IPS-18c (cell line): ENCODE data around the gene MLLT10.

Experiments used
- H3K4me3 ChIP-seq: 2 replicates; pipeline ENCODE4 v1.7.0; 2013; ENCODE audit warnings: low read depth, mild to moderate bottlenecking, low read length, moderate library complexity; ENCODE audit not compliant: insufficient read depth
- H3K9me3 ChIP-seq: one replicate; pipeline ENCODE4 v1.6.1; 2013; ENCODE audit warnings: mild to moderate bottlenecking, low read length, moderate library complexity; ENCODE audit not compliant: control insufficient read depth, insufficient read depth

MLLT10 gene

DNA sequence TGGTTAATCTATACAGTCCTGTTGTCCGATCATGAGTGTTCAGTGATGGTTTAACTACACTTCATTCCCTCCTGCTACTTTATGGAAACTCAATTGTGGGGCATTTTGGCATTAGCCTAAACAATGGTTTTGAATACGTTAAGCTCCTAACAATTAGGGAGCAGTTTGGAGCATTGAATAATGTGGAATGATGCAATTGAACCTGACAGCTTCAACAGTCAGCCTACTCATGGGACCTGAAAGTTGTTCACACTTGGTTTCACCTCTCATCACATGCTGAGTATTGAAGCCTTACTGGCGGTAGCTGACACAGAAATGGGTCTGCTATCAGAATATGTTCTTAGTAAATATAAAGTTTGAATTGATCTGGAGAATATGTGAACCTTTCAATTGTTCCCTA is 186.1 kb downstream of the MLLT10 start:
- Histone ChIP-seq H3K9me3 (no peaks in the 10 kb centered on the region), H3K4me3 (no peak overlapping the region)

DNA sequence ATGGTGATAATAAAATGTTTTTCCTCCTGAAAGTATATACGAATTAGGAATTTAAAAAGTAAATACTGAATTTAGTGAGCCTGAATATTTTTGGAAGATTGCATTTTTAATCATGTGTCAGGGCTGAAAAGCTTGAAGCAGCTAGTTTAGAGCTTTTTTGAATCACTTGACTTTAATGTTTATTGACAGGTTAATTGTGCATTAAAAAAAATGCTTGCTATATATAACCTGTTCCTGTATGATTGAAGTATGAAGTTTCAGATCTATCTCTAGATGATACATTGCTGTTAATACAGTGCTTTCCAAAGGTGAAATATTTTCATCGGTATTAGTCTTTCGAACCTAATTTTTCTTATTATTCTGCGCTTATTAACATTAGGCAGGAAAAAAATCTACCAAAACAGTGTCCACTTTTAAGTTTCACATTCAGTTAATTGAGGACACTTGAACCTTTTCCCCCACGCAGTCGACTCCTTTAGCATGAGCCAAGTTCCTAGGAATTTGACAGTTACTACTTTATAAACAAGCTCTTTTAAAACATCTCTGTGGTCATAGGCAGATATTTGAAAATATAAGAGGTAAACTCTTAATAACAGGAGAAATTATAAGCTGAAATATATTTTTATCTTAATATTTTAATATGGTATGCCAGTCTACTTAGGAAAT is 187.1 kb downstream of the MLLT10 start:
- no peak overlapping the region for H3K4me3 ChIP-seq
- no peaks in the 10 kb centered on the region for H3K9me3 ChIP-seq

DNA sequence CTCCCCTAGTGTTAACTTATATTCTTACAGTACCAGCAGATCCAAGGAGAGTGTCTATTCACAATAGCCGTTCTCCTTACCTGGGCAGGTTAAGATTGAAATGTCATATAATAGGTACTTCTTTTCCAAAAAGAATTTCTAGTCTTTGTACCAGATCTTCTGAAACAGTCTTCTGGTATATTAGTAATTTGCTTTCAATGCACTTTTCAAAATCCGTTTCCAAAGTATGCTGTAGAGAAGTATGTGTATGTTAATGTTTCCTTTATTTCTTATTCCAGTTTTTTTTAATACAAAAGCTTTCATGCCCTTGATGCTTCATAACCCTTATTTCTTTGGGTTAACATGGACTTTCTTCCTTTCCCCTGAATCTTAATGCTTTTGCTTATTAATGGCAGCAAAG is 188.2 kb downstream of the MLLT10 start:
- Histone ChIP-seq H3K9me3 (no peaks in the 10 kb centered on the region), H3K4me3 (no peak overlapping the region)

DNA sequence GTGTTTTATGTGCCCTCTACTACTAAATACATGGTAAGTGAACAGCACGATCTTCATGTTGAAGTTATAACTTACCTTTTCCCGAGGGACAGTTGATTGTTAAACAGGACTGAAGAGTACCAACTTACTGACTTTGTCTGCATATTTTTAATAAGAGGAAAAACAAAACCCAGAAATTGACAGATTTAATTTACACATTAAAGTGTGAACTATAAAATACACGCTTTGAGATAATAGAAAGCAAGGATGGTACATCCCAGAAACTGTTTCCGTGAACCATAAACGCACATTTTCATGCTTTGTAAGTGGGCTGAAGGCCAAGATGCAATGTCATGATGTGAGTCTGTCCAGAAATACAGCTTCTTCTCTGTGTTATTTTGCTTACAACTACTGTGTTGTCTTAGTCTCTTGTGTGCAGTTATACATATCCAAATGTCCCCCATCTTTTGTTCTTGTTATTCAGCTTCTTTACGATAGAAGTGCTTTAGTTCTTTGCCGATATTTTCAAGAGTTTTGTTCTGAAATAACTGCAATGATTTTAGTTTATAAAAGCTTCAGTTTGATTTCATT is 190.1 kb downstream of the MLLT10 start:
- Histone ChIP-seq H3K4me3 (no peak overlapping the region), H3K9me3 (no peaks in the 10 kb centered on the region)

DNA sequence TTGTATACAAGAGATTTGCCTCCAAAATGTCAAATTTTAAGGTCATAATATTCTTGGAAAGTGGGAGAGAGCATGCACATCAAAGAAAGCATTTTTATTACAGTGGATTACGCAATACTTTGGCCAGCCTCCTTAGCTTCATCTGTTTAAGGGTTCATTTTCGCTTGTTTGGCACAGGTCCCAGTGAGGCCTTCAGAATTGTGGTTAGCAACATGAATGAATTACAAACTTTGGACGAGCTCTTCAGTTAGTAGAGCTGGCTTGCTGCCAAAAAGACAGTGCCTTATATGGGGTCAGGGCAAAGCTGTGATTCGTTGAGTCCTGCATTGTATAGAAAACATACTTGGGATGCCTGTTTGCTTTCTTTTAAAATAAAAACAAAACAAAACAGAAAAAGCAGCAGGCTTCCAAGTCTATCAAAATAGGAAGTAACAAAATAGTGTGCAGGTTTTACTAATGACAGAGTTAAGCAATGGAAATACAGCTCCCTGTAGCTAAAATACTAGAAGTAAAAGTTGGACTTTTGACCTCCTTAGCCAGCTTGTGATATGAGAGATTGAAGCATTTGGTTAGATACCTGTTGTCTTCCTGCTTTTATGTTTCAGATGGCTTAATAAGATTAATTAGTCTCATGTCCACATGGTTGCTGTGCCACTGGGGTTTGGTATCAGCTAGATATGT is 190.8 kb downstream of the MLLT10 start:
- Histone ChIP-seq H3K9me3 (no peaks in the 10 kb centered on the region), H3K4me3 (no peak overlapping the region)

DNA sequence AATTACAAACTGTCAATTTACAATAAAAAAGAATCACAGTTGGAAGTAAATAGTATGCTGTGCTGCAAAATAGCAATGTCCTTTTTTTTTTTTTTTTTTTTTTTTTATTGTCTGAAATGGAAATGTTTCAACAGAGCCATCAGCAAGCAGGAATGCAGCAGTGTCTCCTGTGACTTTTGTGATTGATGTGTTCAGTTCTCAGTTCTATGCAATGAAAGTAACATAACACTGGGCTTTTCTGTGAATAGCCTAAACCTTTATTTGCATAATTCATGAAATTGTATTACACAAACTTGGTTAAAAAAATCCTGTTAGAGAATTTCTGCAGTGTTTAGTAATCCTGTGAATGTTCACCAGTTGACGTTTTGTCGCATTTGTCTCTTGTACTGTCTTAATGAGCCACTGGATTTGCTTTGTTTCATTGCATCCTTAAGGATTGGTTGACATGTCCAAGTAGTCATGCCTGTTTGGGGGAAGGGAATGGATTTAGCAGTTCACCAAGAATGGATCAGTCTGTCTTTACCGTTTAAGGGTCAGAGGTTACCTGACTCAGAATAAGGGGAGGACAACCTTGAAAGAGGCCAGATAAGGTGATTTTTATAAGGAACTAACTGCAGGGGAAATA is 192.7 kb downstream of the MLLT10 start:
- Histone ChIP-seq H3K9me3 (no peaks in the 10 kb centered on the region), H3K4me3 (no peak overlapping the region)

DNA sequence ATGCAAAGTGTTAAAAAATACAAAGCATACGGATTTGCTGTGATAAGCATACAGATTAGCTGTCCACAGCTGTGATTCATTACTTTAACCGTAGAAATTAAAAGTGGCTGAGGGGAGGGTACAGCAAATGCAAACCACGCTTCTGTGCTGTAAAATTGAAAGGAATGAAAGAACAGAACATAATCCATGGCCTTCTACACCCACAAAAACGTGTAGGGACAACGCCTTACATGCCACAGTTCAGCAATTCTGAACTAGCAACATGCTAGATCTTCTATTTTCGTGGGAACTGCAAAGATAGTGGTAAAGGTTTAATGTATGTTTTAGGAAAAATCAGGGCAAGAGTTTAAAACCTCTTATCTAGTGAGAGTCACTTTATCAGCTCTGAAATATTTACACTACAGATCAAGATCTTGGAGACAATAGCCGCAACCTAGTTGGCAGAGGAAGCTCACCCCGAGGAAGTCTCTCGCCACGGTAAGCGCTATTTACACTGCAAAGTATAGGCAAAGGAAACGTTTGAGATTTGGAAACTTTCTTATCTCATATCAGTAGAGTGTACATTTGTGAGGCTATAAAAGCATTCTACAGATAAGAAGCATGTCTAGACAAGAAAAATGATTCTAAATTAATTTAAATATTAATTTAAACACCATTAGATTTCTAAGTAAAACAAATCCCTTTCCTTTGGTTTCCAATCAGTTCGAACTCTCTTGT is 193.6 kb downstream of the MLLT10 start:
- Histone ChIP-seq H3K4me3 (no peak overlapping the region), H3K9me3 (no peaks in the 10 kb centered on the region)

DNA sequence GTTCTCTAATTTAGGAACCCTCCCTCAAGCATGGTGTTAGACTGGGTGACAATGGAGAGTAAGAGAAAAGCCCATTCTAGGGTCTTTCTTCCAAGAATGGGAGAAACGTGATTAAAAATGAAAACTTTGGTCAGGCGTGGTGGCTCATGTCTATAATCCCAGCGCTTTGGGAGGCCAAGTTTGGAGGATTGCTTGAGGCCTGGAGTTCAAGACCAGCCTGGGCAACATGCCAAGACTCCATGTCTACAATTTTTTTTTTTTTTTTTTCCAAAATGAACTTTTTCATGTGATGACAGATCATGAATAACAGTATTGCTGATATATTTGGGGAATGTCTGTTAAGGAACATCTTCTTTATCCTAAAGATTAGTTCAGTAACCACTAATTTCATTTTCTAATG is 194.6 kb downstream of the MLLT10 start:
- no peak overlapping the region for H3K4me3 ChIP-seq
- H3K9me3 ChIP-seq: no peaks in the 10 kb centered on the region

DNA sequence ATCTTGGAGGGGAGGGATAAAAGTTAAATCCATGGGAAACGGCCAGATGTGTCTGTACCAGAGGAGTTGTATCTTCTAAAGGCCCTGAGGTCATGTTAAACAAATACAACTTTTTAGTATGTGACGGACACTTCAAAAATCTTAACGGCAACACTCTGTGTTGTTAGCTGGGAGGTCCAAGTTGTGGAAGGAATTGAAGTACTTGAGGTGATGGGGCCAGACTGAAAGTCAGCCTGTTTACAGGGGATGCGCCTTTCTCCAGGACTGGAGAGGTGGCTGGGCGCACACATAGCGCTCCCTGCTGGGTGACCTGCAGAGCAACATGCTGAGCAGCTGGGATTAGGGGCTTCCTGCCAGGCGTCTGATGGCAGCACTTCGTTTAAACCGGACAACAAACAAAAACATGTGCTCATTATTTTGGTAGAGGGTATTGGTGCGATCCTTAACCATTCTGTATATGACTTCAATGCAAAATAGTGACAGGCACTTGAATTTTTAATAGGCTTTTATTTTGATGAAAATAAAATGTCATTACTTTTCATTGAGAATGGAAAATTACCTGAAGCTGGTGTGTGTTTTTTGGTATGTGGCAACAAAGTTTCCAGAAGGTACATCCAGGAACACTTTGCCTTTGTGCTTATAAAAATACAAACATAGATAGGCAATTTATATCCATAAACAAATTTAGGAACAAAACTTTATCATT is 198.2 kb downstream of the MLLT10 start:
- H3K9me3 ChIP-seq: no peaks in the 10 kb centered on the region
- no peak overlapping the region for H3K4me3 ChIP-seq

DNA sequence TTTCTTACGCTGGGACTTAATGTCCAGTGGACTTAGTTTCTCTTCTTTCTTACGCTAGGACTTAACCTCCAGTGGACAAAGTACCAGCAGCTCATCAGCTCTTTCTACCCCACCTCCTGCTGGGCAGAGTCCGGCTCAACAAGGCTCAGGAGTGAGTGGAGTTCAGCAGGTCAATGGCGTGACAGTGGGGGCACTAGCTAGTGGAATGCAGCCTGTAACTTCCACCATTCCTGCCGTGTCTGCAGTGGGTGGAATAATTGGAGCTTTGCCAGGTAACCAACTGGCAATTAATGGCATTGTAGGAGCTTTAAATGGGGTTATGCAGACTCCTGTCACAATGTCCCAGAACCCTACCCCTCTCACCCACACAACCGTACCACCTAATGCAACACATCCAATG is 199.7 kb downstream of the MLLT10 start:
- no peak overlapping the region for H3K4me3 ChIP-seq
- H3K9me3 ChIP-seq: no peaks in the 10 kb centered on the region

DNA sequence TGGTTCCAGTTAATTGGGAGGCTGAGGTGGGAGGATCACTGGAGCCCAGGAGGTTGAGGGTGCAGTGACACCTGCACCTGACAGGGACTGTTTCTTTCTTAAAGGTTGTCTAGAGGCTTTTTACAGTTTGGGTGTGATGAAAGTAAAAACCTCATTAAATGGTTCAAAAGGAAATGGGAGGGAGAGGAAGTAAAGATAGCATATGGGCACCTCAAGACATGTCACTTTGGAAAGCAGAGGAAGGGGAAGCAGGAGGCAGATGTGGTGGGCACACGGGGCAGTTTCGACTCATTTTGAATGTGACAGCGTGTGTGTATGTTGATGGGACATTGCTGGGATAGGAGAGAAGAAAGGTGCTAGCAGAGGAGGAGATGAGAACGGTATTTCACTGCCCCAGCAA is 203.1 kb downstream of the MLLT10 start:
- no peak overlapping the region for H3K4me3 ChIP-seq

DNA sequence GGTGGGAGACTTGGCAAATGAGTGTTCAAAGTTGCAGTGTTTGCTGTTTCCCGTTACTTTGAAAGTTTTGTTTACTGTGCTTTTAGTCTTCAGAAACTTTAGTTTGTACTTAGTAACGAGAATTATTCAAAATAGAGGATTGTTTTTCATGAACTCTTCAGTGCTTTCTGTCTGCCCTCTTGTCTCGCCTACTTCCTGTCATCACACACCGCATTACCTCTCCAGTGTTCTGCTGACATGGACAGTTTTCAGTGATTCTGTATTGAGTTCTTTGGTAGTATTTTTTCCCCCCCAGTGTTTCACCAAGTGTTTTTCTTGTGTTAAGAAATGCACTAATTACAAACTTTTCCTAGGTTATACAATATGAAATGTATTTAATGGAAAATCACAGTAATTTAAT is 207.0 kb downstream of the MLLT10 start:
- no peak overlapping the region for H3K4me3 ChIP-seq
- H3K9me3 ChIP-seq: no peaks in the 10 kb centered on the region

More for the DNA sequence above, 203.1 kb downstream of the MLLT10 start:
- no peaks in the 10 kb centered on the region for H3K9me3 ChIP-seq

DNA sequence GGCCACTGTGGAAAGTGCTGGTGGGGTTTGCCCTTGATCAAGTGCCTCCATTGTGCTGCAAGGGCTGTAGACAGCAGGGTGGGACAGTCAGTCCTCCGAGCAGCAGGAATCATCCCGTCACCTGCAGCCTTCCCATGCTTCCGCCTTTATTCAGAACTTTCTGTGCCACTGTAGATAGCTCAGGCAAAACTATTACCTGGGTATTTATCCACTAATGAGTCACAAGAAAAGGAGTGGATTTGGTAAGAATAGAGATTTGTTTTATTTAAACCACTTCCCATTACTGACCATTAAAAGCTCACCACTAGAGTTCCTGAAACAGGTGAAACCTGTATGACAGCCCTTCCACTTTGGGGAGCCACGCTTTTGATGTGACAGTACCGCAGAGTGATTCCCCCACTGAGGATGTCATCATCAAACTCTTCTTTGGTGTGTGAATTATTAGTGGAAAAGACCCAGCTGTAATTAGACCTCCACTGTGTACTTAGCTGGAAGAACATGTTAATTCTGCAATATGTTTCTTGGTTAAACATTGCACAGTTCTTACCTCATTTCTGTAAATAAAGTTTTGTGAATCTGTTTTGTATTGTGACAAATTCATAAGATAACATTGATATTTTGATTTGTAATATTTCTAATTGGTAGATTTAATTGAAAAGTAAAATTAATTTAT is 208.8 kb downstream of the MLLT10 start:
- Histone ChIP-seq H3K4me3 (no peak overlapping the region), H3K9me3 (no peaks in the 10 kb centered on the region)

DNA sequence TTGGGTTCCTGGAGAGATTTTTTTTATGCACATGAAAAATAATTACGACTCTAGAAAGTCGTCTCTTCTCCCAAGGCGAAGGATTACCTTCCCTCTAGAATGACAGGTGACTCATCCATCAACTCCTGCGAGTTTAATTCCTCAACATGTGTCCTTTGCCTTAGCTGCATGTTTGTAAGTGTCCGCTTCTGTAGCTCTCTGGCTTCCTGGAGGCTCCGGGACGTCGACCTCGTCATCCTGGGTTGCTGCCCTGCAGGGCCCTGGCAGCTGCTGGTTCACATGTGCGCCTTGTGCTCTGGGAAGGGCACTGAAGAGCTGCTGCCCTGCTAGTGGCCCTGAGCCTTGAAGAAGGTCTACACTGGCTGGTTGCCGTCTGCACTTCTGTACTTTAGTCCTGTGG is 210.2 kb downstream of the MLLT10 start:
- H3K4me3 ChIP-seq: no peak overlapping the region
- no peaks in the 10 kb centered on the region for H3K9me3 ChIP-seq

DNA sequence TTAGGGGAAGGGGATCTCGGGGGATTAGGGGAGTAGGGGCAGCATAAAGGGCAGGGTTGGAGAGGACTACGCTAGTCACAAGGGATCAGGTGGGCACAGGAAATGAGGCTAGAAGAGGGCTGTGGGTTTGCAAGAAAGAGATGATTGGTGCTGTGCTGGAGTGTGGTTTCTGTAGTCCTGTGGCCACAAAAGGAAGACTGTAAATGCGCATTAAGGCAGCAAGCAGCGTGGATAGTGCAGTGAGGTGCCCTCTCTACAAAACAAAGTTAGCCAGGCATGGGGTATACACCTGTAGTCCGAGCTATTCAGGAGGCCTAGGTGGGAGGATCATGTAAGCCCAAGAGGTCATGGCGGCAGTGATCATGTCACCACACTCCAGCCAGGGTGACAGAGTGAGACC is 212.1 kb downstream of the MLLT10 start:
- Histone ChIP-seq H3K4me3 (no peak overlapping the region), H3K9me3 (no peaks in the 10 kb centered on the region)

DNA sequence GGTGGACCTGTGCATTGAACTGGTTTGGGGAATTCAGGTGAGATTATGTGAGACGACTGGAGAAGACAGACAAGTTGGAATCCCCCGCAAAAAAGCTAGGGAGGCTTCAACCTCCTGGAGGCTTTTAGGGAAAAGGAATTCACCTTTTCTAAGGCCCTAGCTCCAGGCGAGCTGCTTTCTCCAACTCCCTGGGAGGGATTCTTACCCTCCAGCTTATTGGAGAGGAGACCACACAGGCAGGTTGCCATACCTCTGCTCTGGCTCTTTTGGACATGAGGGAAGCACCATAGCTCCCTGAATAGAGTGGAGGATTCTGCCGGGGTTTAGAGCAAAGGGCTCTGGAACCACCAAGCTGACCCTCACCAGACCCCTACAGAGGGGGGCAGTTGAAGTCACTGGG is 213.8 kb downstream of the MLLT10 start:
- H3K4me3 ChIP-seq: no peak overlapping the region
- H3K9me3 ChIP-seq: no peaks in the 10 kb centered on the region

DNA sequence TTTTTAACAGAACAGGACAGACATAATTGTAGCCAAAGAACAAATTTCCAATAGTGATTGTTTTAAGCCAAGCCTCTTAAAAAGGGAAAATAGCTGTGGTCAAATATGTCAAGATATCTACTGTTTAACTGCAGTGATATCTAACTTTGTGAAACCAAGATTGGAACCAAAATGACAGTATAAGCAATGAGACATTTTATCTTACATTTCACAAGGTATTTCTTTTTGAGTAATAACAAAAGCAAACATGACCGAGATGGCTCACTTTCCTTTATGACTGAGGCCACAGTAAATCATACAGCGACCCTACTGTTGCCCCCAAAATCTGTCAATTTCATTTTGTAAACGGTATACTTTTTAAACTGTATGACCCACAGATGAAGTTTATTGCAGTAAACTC is 215.8 kb downstream of the MLLT10 start:
- Histone ChIP-seq H3K4me3 (no peak overlapping the region), H3K9me3 (no peaks in the 10 kb centered on the region)
